Limb (tissue), 2 donors: ENCODE data around the gene L3MBTL1.

Experiments
- DNase-seq, 2 donors: peaks; one replicate each; pipeline ENCODE4 v3.0.0-alpha.2; 2016; ENCODE audit errors: extremely low spot score in 2 of 2

Gene L3MBTL1

GRCh38 chr20:43507150-43508080 lies at the start of gene L3MBTL1:
Gene L3MBTL1 (plus strand): TSS chr20:43507697. CDS start chr20:43513504, 5,807 bp downstream.
- peak in 1 of 2 donors; percentile 76 for DNase-seq

GRCh38 chr20:43458422-43458924 lies 49.0 kb upstream of the L3MBTL1 start:
- DNase-seq: no peak

GRCh38 chr20:43459022-43459942 lies 48.2 kb upstream of the L3MBTL1 start:
- DNase-seq: peak in 1 of 2 donors; percentile 49

GRCh38 chr20:43460172-43460829 lies 47.2 kb upstream of the L3MBTL1 start:
- DNase-seq: no peak

GRCh38 chr20:43460830-43461200 lies 46.7 kb upstream of the L3MBTL1 start:
- no peak for DNase-seq

GRCh38 chr20:43461894-43462659 lies 45.4 kb upstream of the L3MBTL1 start:
- no peak for DNase-seq

GRCh38 chr20:43462660-43463526 lies 44.6 kb upstream of the L3MBTL1 start:
- DNase-seq: no peak

- no peak for DNase-seq
Measured at GRCh38 chr20:43463527-43464218, 43.8 kb upstream of the L3MBTL1 start.

- DNase-seq: no peak
Measured at GRCh38 chr20:43464219-43464790, 43.2 kb upstream of the L3MBTL1 start.

GRCh38 chr20:43465625-43465943 lies 41.9 kb upstream of the L3MBTL1 start:
- DNase-seq: no peak

- no peak for DNase-seq
Measured at GRCh38 chr20:43467589-43467988, 39.9 kb upstream of the L3MBTL1 start.

GRCh38 chr20:43472671-43473380 lies 34.7 kb upstream of the L3MBTL1 start:
- DNase-seq: no peak

- DNase-seq: no peak
Measured at GRCh38 chr20:43473381-43473704, 34.2 kb upstream of the L3MBTL1 start.

- DNase-seq: no peak
Measured at GRCh38 chr20:43477193-43477592, 30.3 kb upstream of the L3MBTL1 start.

GRCh38 chr20:43477619-43478018 lies 29.9 kb upstream of the L3MBTL1 start:
- no peak for DNase-seq

GRCh38 chr20:43490038-43490437 lies 17.5 kb upstream of the L3MBTL1 start:
- DNase-seq: no peak

- DNase-seq: no peak
Measured at GRCh38 chr20:43492101-43492500, 15.4 kb upstream of the L3MBTL1 start.

GRCh38 chr20:43495388-43495787 lies 12.1 kb upstream of the L3MBTL1 start:
- no peak for DNase-seq
